Upper lobe of left lung (tissue), 6 donors: ENCODE data around the gene AP1AR. TPM values are rescaled to one million over a fixed set of nuclear protein-coding genes. Genes with fewer than 3 reads are reported as not detected.
A peak's percentile ranks its signal among the peaks of the same experiment; 100 is the strongest.

Experiments
- ATAC-seq, 2 donors: fragments of 200-7000 bp; cut with Tn5 transposase; one replicate each; pipeline ENCODE4 v1.9.1; 2022; ENCODE audit warnings: mild to moderate bottlenecking in 2 of 2, moderate library complexity in 2 of 2; ENCODE audit not compliant: low FRiP score in 2 of 2
- DNase-seq, 2 donors: peaks; one replicate each; pipeline ENCODE4 v3.0.0-alpha.2; 2019 to 2020
- H3K27ac ChIP-seq, 4 donors: fragments of 200-600 bp; sonication (generic); one replicate each; pipeline ENCODE4 v1.5.1; 2016 to 2019
- H3K27me3 ChIP-seq, 4 donors: fragments of 200-600 bp; sonication (generic); one replicate each; pipeline ENCODE4 v1.5.1; 2017 to 2019
- H3K36me3 ChIP-seq, 4 donors: fragments of 200-600 bp; sonication (generic); one replicate each; pipeline ENCODE4 v1.5.1; 2016 to 2019
- H3K4me1 ChIP-seq, 4 donors: fragments of 200-600 bp; sonication (generic); one replicate each; pipeline ENCODE4 v1.5.1; 2018 to 2019
- H3K4me3 ChIP-seq, 4 donors: fragments of 200-600 bp; sonication (generic); one replicate each; pipeline ENCODE4 v1.5.1; 2017 to 2019; ENCODE audit warnings: mild to moderate bottlenecking in 2 of 4, moderate library complexity in 1 of 4
- H3K9me3 ChIP-seq, 4 donors: fragments of 200-600 bp; sonication (generic); one replicate each; pipeline ENCODE4 v1.5.1; 2018 to 2019
- EP300 ChIP-seq, 4 donors: sonication (generic); formaldehyde crosslinking; IDR thresholded peaks; one replicate each; pipeline ENCODE4 v1.5.1; 2017; ENCODE audit warnings: antibody characterized with exemption in 4 of 4, control low read depth in 2 of 4
- POLR2A ChIP-seq, 4 donors: fragments of 450-650 bp; IDR thresholded peaks; one replicate each; pipeline ENCODE4 v1.5.1; 2016 to 2017; ENCODE audit warnings: antibody characterized with exemption in 4 of 4, mild to moderate bottlenecking in 2 of 4
- POLR2AphosphoS5 ChIP-seq, 2 donors: sonication (generic); formaldehyde crosslinking; IDR thresholded peaks; one replicate each; pipeline ENCODE4 v1.5.1; 2017; ENCODE audit warnings: antibody characterized with exemption in 2 of 2
- WGBS, 2 donors: methylation state at CpG; one replicate each; pipeline ENCODE4 v1.1.5; 2017 to 2018; 5-methylcytosine and 5-hydroxymethylcytosine counted together
- total RNA-seq, 6 donors: library from RNA; depleted of rRNA in 4 of 6; stranded (reverse); fragments of >200 nt in 4 of 6; gene quantifications; one replicate each; pipeline versions ENCODE4 v1.1.0 to v1.2.1, GENCODE V29; 2016 to 2021
- TF ChIP-seq, protein P1 (sequence below), 6 experiments: fragments of 450-650 bp in 4 of 6; fragments of 200-600 bp in 2 of 6; sonication (generic) in 2 of 6; IDR thresholded peaks; one replicate each; pipeline ENCODE4 v1.5.1; 2016 to 2019; ENCODE audit warnings: antibody characterized with exemption in 6 of 6
- donor health status: DM: no; HTN: no; CAD: no; lungs with moderate emphysema.
- donor health status: DM: no; HTN: yes; CAD: no; lungs with severe emphysema.

AP1AR gene
- total RNA-seq, 6 donors from 2014 or later: 21.9 to 25.1 (median 24.1) TPM

DNA sequence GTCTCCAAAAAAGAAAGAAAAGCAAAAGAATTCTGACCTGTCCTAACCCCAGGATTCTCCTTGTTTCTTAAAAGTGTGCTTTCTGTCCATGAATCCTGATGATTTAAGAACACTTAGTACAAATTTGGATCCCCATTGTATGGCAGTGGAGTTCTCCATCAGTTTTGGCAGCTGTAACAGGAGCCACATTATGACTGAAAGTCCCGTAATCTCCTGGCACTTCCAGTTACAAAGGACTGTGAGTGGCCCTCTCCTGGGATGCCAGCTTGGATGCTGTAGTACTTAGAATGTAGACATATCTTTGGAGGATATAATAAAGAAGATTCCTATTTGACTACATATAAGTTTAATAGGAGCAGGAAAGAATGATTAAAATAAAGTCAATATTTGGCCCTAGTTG is 20.6 kb downstream of the AP1AR start:
- WGBS, 2 donors: 83 to 92% methylated on average over 1 of the region's 1 CpG
- no peaks in the 10 kb centered on the region for H3K4me1 ChIP-seq
- no peaks in the 10 kb centered on the region for H3K9me3 ChIP-seq
- no peak overlapping the region for H3K4me3 ChIP-seq
- no peak overlapping the region for H3K27ac ChIP-seq
- no peaks in the 10 kb centered on the region for H3K36me3 ChIP-seq
- TF ChIP-seq EP300 (IDR thresholded peaks at IDR 0.05) (no peak), POLR2AphosphoS5 (IDR thresholded peaks at IDR 0.05) (no peak), POLR2A (IDR thresholded peaks at IDR 0.05) (no peak)
- TF ChIP-seq, protein P1, sequence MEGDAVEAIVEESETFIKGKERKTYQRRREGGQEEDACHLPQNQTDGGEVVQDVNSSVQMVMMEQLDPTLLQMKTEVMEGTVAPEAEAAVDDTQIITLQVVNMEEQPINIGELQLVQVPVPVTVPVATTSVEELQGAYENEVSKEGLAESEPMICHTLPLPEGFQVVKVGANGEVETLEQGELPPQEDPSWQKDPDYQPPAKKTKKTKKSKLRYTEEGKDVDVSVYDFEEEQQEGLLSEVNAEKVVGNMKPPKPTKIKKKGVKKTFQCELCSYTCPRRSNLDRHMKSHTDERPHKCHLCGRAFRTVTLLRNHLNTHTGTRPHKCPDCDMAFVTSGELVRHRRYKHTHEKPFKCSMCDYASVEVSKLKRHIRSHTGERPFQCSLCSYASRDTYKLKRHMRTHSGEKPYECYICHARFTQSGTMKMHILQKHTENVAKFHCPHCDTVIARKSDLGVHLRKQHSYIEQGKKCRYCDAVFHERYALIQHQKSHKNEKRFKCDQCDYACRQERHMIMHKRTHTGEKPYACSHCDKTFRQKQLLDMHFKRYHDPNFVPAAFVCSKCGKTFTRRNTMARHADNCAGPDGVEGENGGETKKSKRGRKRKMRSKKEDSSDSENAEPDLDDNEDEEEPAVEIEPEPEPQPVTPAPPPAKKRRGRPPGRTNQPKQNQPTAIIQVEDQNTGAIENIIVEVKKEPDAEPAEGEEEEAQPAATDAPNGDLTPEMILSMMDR (IDR thresholded peaks at IDR 0.05): no peak
- no peak for DNase-seq
- H3K27me3 ChIP-seq: no peaks in the 10 kb centered on the region
- ATAC-seq: no peak

DNA sequence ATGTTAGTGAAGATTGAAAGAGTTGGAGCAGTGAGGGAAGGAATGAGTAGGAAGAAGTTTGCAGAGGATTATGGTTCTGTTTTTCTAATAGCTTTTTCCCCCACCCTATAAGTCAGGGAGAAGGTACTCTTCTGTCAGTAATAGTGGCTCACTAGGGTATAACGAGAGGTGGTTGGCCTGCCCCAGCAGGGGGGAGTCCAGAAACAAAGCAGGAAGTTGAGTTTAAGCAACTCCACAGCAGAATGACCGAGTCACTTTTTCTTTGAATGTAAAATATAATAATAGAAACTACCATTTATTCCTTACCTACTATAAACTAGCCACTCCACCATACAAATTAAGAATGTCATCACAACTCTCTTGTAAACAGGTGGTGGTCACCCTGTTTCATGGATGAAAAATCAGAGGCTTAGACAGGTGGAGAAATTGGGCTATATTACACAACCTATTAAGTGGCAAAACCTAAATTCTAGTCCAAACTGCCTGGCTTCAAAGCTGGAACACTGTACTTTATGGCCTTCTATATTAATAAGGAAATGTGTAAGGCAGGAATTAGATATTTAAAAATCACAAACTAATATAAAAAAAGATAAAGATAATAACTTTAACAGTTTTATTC is 21.9 kb downstream of the AP1AR start:
- Histone ChIP-seq H3K4me3 (no peak overlapping the region), H3K9me3 (no peaks in the 10 kb centered on the region), H3K36me3 (no peaks in the 10 kb centered on the region), H3K27me3 (no peaks in the 10 kb centered on the region), H3K27ac (no peak overlapping the region), H3K4me1 (no peaks in the 10 kb centered on the region)
- no peak for ATAC-seq
- TF ChIP-seq, protein P1 (IDR thresholded peaks at IDR 0.05): no peak
- TF ChIP-seq POLR2AphosphoS5 (IDR thresholded peaks at IDR 0.05): no peak
- TF ChIP-seq EP300 (IDR thresholded peaks at IDR 0.05): no peak
- no peak for TF ChIP-seq POLR2A (IDR thresholded peaks at IDR 0.05)
- 52 to 57% methylated on average over 2 of the region's 2 CpGs for WGBS, 2 donors
- DNase-seq: no peak

DNA sequence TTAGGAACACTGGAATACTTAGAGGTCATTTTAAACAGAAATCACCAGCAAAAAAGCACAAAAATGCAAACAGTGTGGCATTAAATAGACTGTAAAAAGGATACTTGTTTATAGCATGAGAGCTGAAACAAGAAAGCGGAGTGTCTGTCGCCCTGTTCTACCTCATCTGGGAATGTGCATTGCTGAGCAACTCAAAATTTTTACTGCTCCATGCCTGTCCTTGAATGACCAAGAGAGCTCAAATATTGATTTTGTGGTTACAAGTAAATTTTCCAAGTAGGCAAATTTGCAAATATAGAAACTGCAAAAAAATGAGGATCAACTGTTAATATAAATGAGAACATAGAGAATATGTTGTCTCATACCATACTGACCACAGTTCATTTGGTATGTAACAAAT is 25.5 kb downstream of the AP1AR start:
- ATAC-seq: no peak
- Histone ChIP-seq H3K4me3 (no peak overlapping the region), H3K27me3 (no peaks in the 10 kb centered on the region), H3K36me3 (peaks cover 0 to 14% (median 0%) of the 10 kb centered on the region in 4 donors), H3K27ac (no peak overlapping the region), H3K4me1 (no peaks in the 10 kb centered on the region), H3K9me3 (no peaks in the 10 kb centered on the region)
- DNase-seq: no peak
- TF ChIP-seq EP300 (IDR thresholded peaks at IDR 0.05) (no peak), POLR2AphosphoS5 (IDR thresholded peaks at IDR 0.05) (no peak), POLR2A (IDR thresholded peaks at IDR 0.05) (no peak)
- TF ChIP-seq, protein P1 (IDR thresholded peaks at IDR 0.05): no peak
- WGBS, 2 donors: 71 to 74% methylated on average over 2 of the region's 2 CpGs

DNA sequence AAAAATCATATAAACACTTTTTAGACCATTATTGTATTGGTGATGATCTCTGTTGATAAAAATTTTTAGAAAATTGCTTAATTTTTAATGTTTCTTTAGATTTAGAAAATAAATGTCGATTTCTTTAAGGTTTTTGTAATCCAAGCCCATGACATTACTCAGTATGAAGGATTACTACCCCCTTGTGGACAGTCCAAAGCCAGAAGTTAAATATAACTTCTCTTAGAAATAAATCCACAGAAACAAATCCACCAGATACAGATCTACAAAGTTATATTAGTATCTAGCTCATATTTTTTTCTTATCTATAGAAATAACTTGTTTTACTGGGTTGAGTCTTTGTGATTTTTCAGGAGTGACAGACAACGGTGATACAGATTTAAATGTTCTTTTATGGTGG is 35.2 kb downstream of the AP1AR start:
- 70 to 77% methylated on average over 2 of the region's 2 CpGs for WGBS, 2 donors
- no peak overlapping the region for H3K4me3 ChIP-seq
- DNase-seq (no peak), ATAC-seq (no peak)
- no peaks in the 10 kb centered on the region for H3K9me3 ChIP-seq
- peaks cover 0 to 1% (median 0%) of the 10 kb centered on the region in 4 donors for H3K36me3 ChIP-seq
- TF ChIP-seq POLR2AphosphoS5 (IDR thresholded peaks at IDR 0.05): no peak
- TF ChIP-seq, protein P1 (IDR thresholded peaks at IDR 0.05): peak in 2 of 6 experiments; percentile 12 to 35
- no peak for TF ChIP-seq EP300 (IDR thresholded peaks at IDR 0.05)
- TF ChIP-seq POLR2A (IDR thresholded peaks at IDR 0.05): no peak
- H3K27me3 ChIP-seq: no peaks in the 10 kb centered on the region
- H3K4me1 ChIP-seq: no peaks in the 10 kb centered on the region
- H3K27ac ChIP-seq: no peak overlapping the region

DNA sequence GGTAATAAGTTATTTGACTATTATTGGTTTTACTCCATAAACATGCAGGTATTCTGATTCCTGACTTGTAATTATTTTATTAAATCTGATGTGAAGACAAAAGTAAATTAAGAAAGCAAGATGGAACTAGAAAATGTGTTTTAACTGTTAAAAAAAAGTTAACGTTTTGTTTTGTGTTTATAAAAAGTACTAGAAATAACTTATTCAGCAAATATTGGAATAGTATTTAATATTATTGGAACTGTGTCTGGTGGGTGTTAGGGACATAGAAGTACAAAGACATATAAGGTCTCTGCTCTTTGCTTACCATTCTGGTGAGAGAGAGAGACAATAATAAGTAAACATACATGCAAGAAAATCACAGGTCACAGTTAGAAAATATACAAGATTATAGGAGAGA is 38.5 kb downstream of the AP1AR start:
- 86 to 91% methylated on average over 1 of the region's 1 CpG for WGBS, 2 donors
- TF ChIP-seq EP300 (IDR thresholded peaks at IDR 0.05): no peak
- no peak for TF ChIP-seq POLR2A (IDR thresholded peaks at IDR 0.05)
- TF ChIP-seq POLR2AphosphoS5 (IDR thresholded peaks at IDR 0.05): no peak
- TF ChIP-seq, protein P1 (IDR thresholded peaks at IDR 0.05): no peak
- no peak overlapping the region for H3K4me3 ChIP-seq
- ATAC-seq: no peak
- no peaks in the 10 kb centered on the region for H3K27me3 ChIP-seq
- no peaks in the 10 kb centered on the region for H3K9me3 ChIP-seq
- no peak for DNase-seq
- H3K36me3 ChIP-seq: peaks cover 0 to 1% (median 0%) of the 10 kb centered on the region in 4 donors
- no peak overlapping the region for H3K27ac ChIP-seq
- H3K4me1 ChIP-seq: no peaks in the 10 kb centered on the region
